ENCODE data around the gene SLC2A1. TPM values are rescaled to one million over a fixed set of nuclear protein-coding genes. Genes with fewer than 3 reads are reported as not detected.

Gene SLC2A1
- total RNA-seq, 1 donor from 2014 or later, result 54.9 TPM

- no peak overlapping the region for H3K27ac ChIP-seq (replicated peaks)
- DNase-seq, result no peak
- TF ChIP-seq CTCF (IDR thresholded peaks at IDR 0.05; ENCODE audit: borderline replicate concordance), result no peak
- intact Hi-C loops (cut with micrococcal nuclease), result no loop called here
- no peak overlapping the region for H3K4me3 ChIP-seq
- peaks cover 9% of the 10 kb centered on the region for H3K4me1 ChIP-seq
- no peaks in the 10 kb centered on the region for H3K36me3 ChIP-seq
- no peaks in the 10 kb centered on the region for H3K9me3 ChIP-seq (replicated peaks)
- H3K27me3 ChIP-seq (ENCODE audit: low read depth), result no peaks in the 10 kb centered on the region
Observed at GRCh38 chr1:42996384-42996970, 37.8 kb upstream of the SLC2A1 start.

GRCh38 chr1:42993502-42994136, 35.0 kb upstream of the SLC2A1 start:
- intact Hi-C loops (cut with micrococcal nuclease), result no loop called here
- Histone ChIP-seq H3K4me1 (peaks cover 9% of the 10 kb centered on the region), H3K4me3 (no peak overlapping the region), H3K36me3 (no peaks in the 10 kb centered on the region), H3K9me3 (replicated peaks) (peaks cover 11% of the 10 kb centered on the region), H3K27me3 (ENCODE audit: low read depth) (no peaks in the 10 kb centered on the region), H3K27ac (replicated peaks) (peak overlapping the region; percentile 36)
- peak; percentile 49 for DNase-seq
- no peak for TF ChIP-seq CTCF (IDR thresholded peaks at IDR 0.05; ENCODE audit: borderline replicate concordance)

- no peak for DNase-seq
- intact Hi-C loops (cut with micrococcal nuclease), result no loop called here
- H3K9me3 ChIP-seq (replicated peaks), result peaks cover 11% of the 10 kb centered on the region
- TF ChIP-seq CTCF (IDR thresholded peaks at IDR 0.05; ENCODE audit: borderline replicate concordance), result no peak
- H3K4me3 ChIP-seq, result no peak overlapping the region
- no peak overlapping the region for H3K27ac ChIP-seq (replicated peaks)
- H3K27me3 ChIP-seq (ENCODE audit: low read depth), result no peaks in the 10 kb centered on the region
- no peaks in the 10 kb centered on the region for H3K36me3 ChIP-seq
- peaks cover 9% of the 10 kb centered on the region for H3K4me1 ChIP-seq
Observed at GRCh38 chr1:42992054-42992571, 33.4 kb upstream of the SLC2A1 start.

GRCh38 chr1:42990757-42991346, 32.2 kb upstream of the SLC2A1 start:
- H3K4me1 ChIP-seq, result peaks cover 9% of the 10 kb centered on the region
- no peak overlapping the region for H3K4me3 ChIP-seq
- no peaks in the 10 kb centered on the region for H3K36me3 ChIP-seq
- peaks cover 11% of the 10 kb centered on the region for H3K9me3 ChIP-seq (replicated peaks)
- intact Hi-C loops (cut with micrococcal nuclease), result no loop called here
- no peak for TF ChIP-seq CTCF (IDR thresholded peaks at IDR 0.05; ENCODE audit: borderline replicate concordance)
- no peak overlapping the region for H3K27ac ChIP-seq (replicated peaks)
- H3K27me3 ChIP-seq (ENCODE audit: low read depth), result no peaks in the 10 kb centered on the region
- no peak for DNase-seq

- intact Hi-C loops (cut with micrococcal nuclease), result no loop called here
- no peak for TF ChIP-seq CTCF (IDR thresholded peaks at IDR 0.05; ENCODE audit: borderline replicate concordance)
- Histone ChIP-seq H3K4me3 (no peak overlapping the region), H3K4me1 (no peaks in the 10 kb centered on the region), H3K9me3 (replicated peaks) (no peaks in the 10 kb centered on the region), H3K27me3 (ENCODE audit: low read depth) (no peaks in the 10 kb centered on the region), H3K27ac (replicated peaks) (no peak overlapping the region), H3K36me3 (no peaks in the 10 kb centered on the region)
- no peak for DNase-seq
Observed at GRCh38 chr1:42983693-42984092, 25.0 kb upstream of the SLC2A1 start.

Data from left ventricle myocardium inferior (tissue), 1 donor.